Caco-2 (cell line): Measurements from ENCODE around the gene PSMD7. TPM values are rescaled to one million over a fixed set of nuclear protein-coding genes. Genes with fewer than 3 reads are reported as not detected.

Experiments
- BruUV-seq: library from RNA; stranded (reverse); fragments of 400-500 nt; replicated peaks from 2 replicates; lab custom pipeline; 2021; lab: Mats Ljungman, UMichigan
- CTCF ChIA-PET: fragments of 300-600 bp; sonication (Branson Sonifier 250); formaldehyde crosslinking; loops from one replicate; lab custom pipeline; 2022; ENCODE audit warnings: antibody characterized with exemption; lab: Charles Lee
- POLR2A ChIA-PET: fragments of 300-600 bp; sonication (Branson Sonifier 250); formaldehyde crosslinking; loops from one replicate; lab custom pipeline; 2022; ENCODE audit warnings: antibody characterized with exemption; lab: Charles Lee
- DNase-seq, 2 experiments: peaks; one replicate each; pipeline versions ENCODE4 v3.0.0 to v3.0.0-alpha.2; 2020 to 2022
- H3K27me3 ChIP-seq: replicated peaks from 2 replicates; pipeline ENCODE4 v1.6.0; 2011; ENCODE audit warnings: low read length; ENCODE audit not compliant: control insufficient read depth, insufficient read depth
- H3K36me3 ChIP-seq: 2 replicates; pipeline ENCODE4 v1.5.1; 2011; ENCODE audit warnings: low read length; ENCODE audit not compliant: control insufficient read depth, insufficient read depth
- H3K4me1 ChIP-seq: fragments of 250-450 bp; sonication (Bioruptor Pico); 2 replicates; pipeline ENCODE4 v1.5.1; 2020; ENCODE audit warnings: mild to moderate bottlenecking
- H3K4me3 ChIP-seq: 2 replicates; pipeline ENCODE4 v1.5.1; 2011; ENCODE audit warnings: low read depth, mild to moderate bottlenecking, control low read depth, low read length
- H3K9me3 ChIP-seq: fragments of 250-450 bp; sonication (Bioruptor Pico); 2 replicates; pipeline ENCODE4 v1.5.1; 2020; ENCODE audit warnings: mild to moderate bottlenecking, moderate library complexity
- H3K27ac Mint-ChIP-seq: one replicate; pipeline ENCODE4 v1.8.0; 2022; ENCODE audit warnings: mixed read lengths; ENCODE audit not compliant: unreplicated experiment
- H3K27me3 Mint-ChIP-seq: one replicate; pipeline ENCODE4 v1.8.0; 2022; ENCODE audit warnings: mixed read lengths; ENCODE audit not compliant: insufficient read depth, unreplicated experiment
- H3K36me3 Mint-ChIP-seq: one replicate; pipeline ENCODE4 v1.8.0; 2022; ENCODE audit warnings: mild to moderate bottlenecking, mixed read lengths; ENCODE audit not compliant: insufficient read depth, unreplicated experiment
- H3K4me1 Mint-ChIP-seq: one replicate; pipeline ENCODE4 v1.8.0; 2022; ENCODE audit warnings: low read depth, mixed read lengths; ENCODE audit not compliant: unreplicated experiment
- H3K4me3 Mint-ChIP-seq: one replicate; pipeline ENCODE4 v1.8.0; 2022; ENCODE audit warnings: mild to moderate bottlenecking, moderate library complexity, mixed read lengths; ENCODE audit not compliant: unreplicated experiment
- H3K9me3 Mint-ChIP-seq: one replicate; pipeline ENCODE4 v1.8.0; 2022; ENCODE audit warnings: mixed read lengths; ENCODE audit not compliant: unreplicated experiment
- CTCF ChIP-seq, 2 experiments: fragments of 200-600 bp in 1 of 2; IDR thresholded peaks; 1 replicate in 1 of 2; 2 replicates in 1 of 2; pipeline versions ENCODE4 v1.5.1 to v1.8.0; 2011 to 2022; ENCODE audit warnings: antibody characterized with exemption in 1 of 2, control low read depth in 1 of 2, inconsistent platforms in 1 of 2, low read depth in 1 of 2, low read length in 1 of 2, mild to moderate bottlenecking in 1 of 2, moderate library complexity in 1 of 2; ENCODE audit not compliant: insufficient read depth in 1 of 2, severe bottlenecking in 1 of 2, unreplicated experiment in 1 of 2
- intact Hi-C: fragments of 100-400 bp; cut with micrococcal nuclease; formaldehyde crosslinking; loops from one replicate; pipeline ENCODE4 v1.10.0; 2022; ENCODE audit not compliant: unreplicated experiment
- total RNA-seq: library from RNA; stranded (reverse); gene quantifications from 2 replicates; pipeline ENCODE4 v1.2.3, GENCODE V29; 2022

Gene PSMD7
- total RNA-seq, 1 experiment from 2014 or later: 191 TPM

GRCh38 chr16:74298104-74298503 is 1.5 kb downstream of the PSMD7 start:
- DNase-seq: peak in 1 of 2 experiments; percentile 51
- Mint-ChIP-seq H3K4me1 (peaks cover 10% of the 10 kb centered on the region), H3K36me3 (peaks cover 69% of the 10 kb centered on the region), H3K27ac (peak overlapping the region; percentile 93), H3K9me3 (no peaks in the 10 kb centered on the region), H3K4me3 (peak overlapping the region; percentile 87), H3K27me3 (no peaks in the 10 kb centered on the region)
- CTCF ChIA-PET: no interaction called here
- Histone ChIP-seq H3K4me1 (peaks cover 10% of the 10 kb centered on the region), H3K4me3 (peak overlapping the region; percentile 86; the same call in 1 of the 2 replicates), H3K9me3 (no peaks in the 10 kb centered on the region), H3K27me3 (no peaks in the 10 kb centered on the region), H3K36me3 (0 out of 2 replicates have a peak, but pooled peaks cover 8% of the 10 kb centered on the region)
- POLR2A ChIA-PET: interaction anchor here (0.6 to 0.7 kb wide), 2 partner anchors 10 to 116 kb away, joined by 3 to 6 read pairs; no protein-coding TSS in a partner anchor
- no peak for TF ChIP-seq CTCF (IDR thresholded peaks at IDR 0.05; ENCODE audit: insufficient read depth in 1 of 2, low read depth in 1 of 2, low read length in 1 of 2, severe bottlenecking in 1 of 2, unreplicated experiment in 1 of 2)
- BruUV-seq: TSS peak; percentile 32
- intact Hi-C loops: loop anchor here (5.0 kb wide), 1 partner anchor 309 kb away; the partner anchor contains the start of gene GLG1

- BruUV-seq: no TSS peak
- H3K27ac Mint-ChIP-seq: no peak overlapping the region
- H3K27me3 Mint-ChIP-seq: no peaks in the 10 kb centered on the region
- no peak for TF ChIP-seq CTCF (IDR thresholded peaks at IDR 0.05; ENCODE audit: insufficient read depth in 1 of 2, low read depth in 1 of 2, low read length in 1 of 2, severe bottlenecking in 1 of 2, unreplicated experiment in 1 of 2)
- no peak for DNase-seq
- Histone ChIP-seq H3K4me3 (no peak overlapping the region), H3K27me3 (no peaks in the 10 kb centered on the region), H3K4me1 (peaks cover 5% of the 10 kb centered on the region), H3K9me3 (no peaks in the 10 kb centered on the region), H3K36me3 (peaks cover 13% of the 10 kb centered on the region; the same call in 1 of the 2 replicates)
- no peaks in the 10 kb centered on the region for H3K9me3 Mint-ChIP-seq
- ChIA-PET POLR2A (no interaction called here), CTCF (interaction anchor here (0.6 kb wide), 1 partner anchor 1326 kb away, joined by 3 read pairs; no protein-coding TSS in a partner anchor)
- H3K4me3 Mint-ChIP-seq: no peak overlapping the region
- H3K36me3 Mint-ChIP-seq: peaks cover 97% of the 10 kb centered on the region
- H3K4me1 Mint-ChIP-seq: no peaks in the 10 kb centered on the region
- intact Hi-C loops: no loop called here
These were observed 5.7 kb downstream of the PSMD7 start for GRCh38 chr16:74302341-74302740.

- peaks cover under 1% of the 10 kb centered on the region for H3K4me1 Mint-ChIP-seq
- intact Hi-C loops: no loop called here
- no peaks in the 10 kb centered on the region for H3K4me1 ChIP-seq
- no peaks in the 10 kb centered on the region for H3K9me3 ChIP-seq
- no peaks in the 10 kb centered on the region for H3K27me3 ChIP-seq
- no peak overlapping the region for H3K4me3 Mint-ChIP-seq
- H3K27ac Mint-ChIP-seq: no peak overlapping the region
- BruUV-seq: no TSS peak
- H3K27me3 Mint-ChIP-seq: no peaks in the 10 kb centered on the region
- no peak overlapping the region for H3K4me3 ChIP-seq
- H3K9me3 Mint-ChIP-seq: no peaks in the 10 kb centered on the region
- H3K36me3 ChIP-seq: peaks cover 13% of the 10 kb centered on the region; the same call in 1 of the 2 replicates
- DNase-seq: peak in 1 of 2 experiments; percentile 32
- ChIA-PET POLR2A (no interaction called here), CTCF (interaction anchor here (0.6 to 1.5 kb wide), 4 partner anchors 9 to 558 kb away, joined by 3 to 13 read pairs (median 4); no protein-coding TSS in a partner anchor)
- peak; percentile 60 to 67 for TF ChIP-seq CTCF (IDR thresholded peaks at IDR 0.05; ENCODE audit: insufficient read depth in 1 of 2, low read depth in 1 of 2, low read length in 1 of 2, severe bottlenecking in 1 of 2, unreplicated experiment in 1 of 2)
- peaks cover 84% of the 10 kb centered on the region for H3K36me3 Mint-ChIP-seq
These were observed 7.7 kb downstream of the PSMD7 start for GRCh38 chr16:74304164-74304834.
